ENCODE measurements around the gene ZBTB37.

- TF ChIP-seq POLR2A (IDR thresholded peaks at IDR 0.05) (no peak), CTCF (IDR thresholded peaks at IDR 0.05) (no peak)
These were observed 35.8 kb downstream of the ZBTB37 start for GRCh38 chr1:173903827-173904531.
